Ovary (tissue), 9 donors: ENCODE data around the gene CCDC34. TPM values are rescaled to one million over a fixed set of nuclear protein-coding genes. Genes with fewer than 3 reads are reported as not detected.

ENCODE experiments used
- DNase-seq, 5 donors: peaks; one replicate each; pipeline ENCODE4 v3.0.0-alpha.2; 2019 to 2020
- H3K27ac ChIP-seq, 2 donors: fragments of 200-600 bp; one replicate each; pipeline versions ENCODE4 v1.5.1 to v1.8.0; 2019 to 2022
- H3K27me3 ChIP-seq: fragments of 200-600 bp; one replicate; pipeline ENCODE4 v1.8.0; 2022
- H3K36me3 ChIP-seq: fragments of 200-600 bp; sonication (generic); one replicate; pipeline ENCODE4 v1.5.1; 2019
- H3K4me1 ChIP-seq: one replicate; pipeline ENCODE4 v1.8.1; 2013; ENCODE audit warnings: mild to moderate bottlenecking, moderate library complexity; ENCODE audit not compliant: insufficient read depth
- H3K4me3 ChIP-seq: fragments of 200-600 bp; sonication (generic); one replicate; pipeline ENCODE4 v1.5.1; 2017
- H3K9me3 ChIP-seq, 2 donors: fragments of 200-600 bp in 1 of 2; sonication (generic) in 1 of 2; one replicate each; pipeline versions ENCODE4 v1.5.1 to v1.8.1; 2013 to 2019; ENCODE audit warnings: mild to moderate bottlenecking in 1 of 2, moderate library complexity in 1 of 2
- EP300 ChIP-seq: sonication (generic); formaldehyde crosslinking; IDR thresholded peaks from one replicate; pipeline ENCODE4 v1.6.1; 2017; ENCODE audit warnings: antibody characterized with exemption
- POLR2A ChIP-seq: fragments of 450-650 bp; IDR thresholded peaks from one replicate; pipeline ENCODE4 v1.6.1; 2017; ENCODE audit warnings: antibody characterized with exemption, mild to moderate bottlenecking, moderate library complexity
- WGBS, 3 donors: extraction: QIAGEN DNeasy Blood & Tissue Kit in 1 of 3; methylation state at CpG; one replicate each; pipeline versions ENCODE4 v1.1.5 to v1.1.7; 2013 to 2017; 5-methylcytosine and 5-hydroxymethylcytosine counted together
- intact Hi-C, 4 donors: fragments of 100-400 bp; cut with DNase I; formaldehyde crosslinking; loops; one replicate each; pipeline versions ENCODE4 v1.11.0 to v1.15.1; 2022 to 2023
- polyA plus RNA-seq, 2 donors: library from polyadenylated mRNA; stranded (reverse); fragments of 200-250 nt in 1 of 2; fragments of 350-450 nt in 1 of 2; fragmentation: Illumina TruSeq in 1 of 2; extraction: RNeasy Lipid Tissue Mini Kit (QIAGEN cat#74804) in 1 of 2; gene quantifications; one replicate each; pipeline ENCODE4 v1.2.3, GENCODE V29; 2013 to 2014
- total RNA-seq, 7 donors: library from RNA; depleted of rRNA in 2 of 7; stranded (reverse); fragments of >200 nt in 2 of 7; fragmentation: NEBNext Ultra II Directional in 3 of 7; extraction: Animal tissue kit (Norgen Biotek cat#: 25700) in 3 of 7; gene quantifications; one replicate each; pipeline versions ENCODE4 v1.1.0 to v1.2.4, GENCODE V29; 2016 to 2023
- TF ChIP-seq, protein P1 (sequence below), 3 donors: fragments of 450-650 bp in 2 of 3; fragments of 200-600 bp in 1 of 3; IDR thresholded peaks; one replicate each; pipeline versions ENCODE4 v1.5.1 to v1.8.0; 2016 to 2022; ENCODE audit warnings: antibody characterized with exemption in 3 of 3, mild to moderate bottlenecking in 1 of 3
- donor health status: DM: no; HTN: no; CAD: no; lungs with moderate emphysema.
- donor health status: DM: no; HTN: no; CAD: no.
- donor health status: Bipolar disorder and iron deficiency.
- donor health status: DM: yes; HTN: yes; CAD: no.
- donor health status: DM: no; HTN: no; CAD: no.
- donor health status: DM: yes; HTN: yes; CAD: no.

Gene CCDC34
- total and polyA plus RNA-seq, 9 donors, result 2.5 to 17.5 (median 7.8) TPM

DNA sequence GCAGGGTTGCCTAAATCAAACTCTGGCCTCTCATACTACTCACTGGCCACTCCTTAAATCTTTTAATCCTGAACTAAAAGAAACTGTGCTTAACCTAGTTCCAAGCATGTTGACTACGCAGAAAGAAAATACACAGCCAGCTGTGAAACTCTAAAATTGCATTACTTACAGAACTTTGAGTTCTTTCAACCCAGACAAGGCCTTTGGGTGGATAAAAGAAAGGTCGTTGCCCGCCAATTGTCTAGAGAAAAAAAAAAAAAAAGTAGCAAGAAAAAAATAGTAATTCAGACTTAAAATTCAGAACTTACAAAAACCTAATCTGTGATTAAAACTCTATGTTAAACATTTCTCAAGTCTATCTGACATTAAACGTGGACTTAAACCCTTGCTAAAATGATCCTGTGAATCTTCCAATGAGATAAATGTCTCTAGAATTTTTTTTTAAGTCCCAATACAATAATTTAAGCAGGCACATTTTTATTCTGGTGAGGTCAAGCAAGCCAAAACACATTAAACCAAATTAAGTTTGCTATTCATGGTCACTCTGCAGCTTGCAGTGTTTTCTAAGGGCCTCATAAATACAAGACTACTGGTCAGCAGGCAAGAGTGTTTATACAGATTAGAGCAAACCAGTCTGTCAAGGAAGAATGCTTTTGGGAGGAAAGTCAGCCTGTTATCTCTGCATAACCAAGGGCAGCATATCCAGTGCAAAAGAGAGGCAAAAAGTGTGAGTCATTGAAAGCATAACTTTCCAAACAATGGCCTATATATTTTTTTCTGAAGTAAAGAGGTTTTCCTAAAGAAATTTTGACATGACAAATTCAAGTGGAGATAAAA, 29.5 kb upstream of the CCDC34 start:
- Histone ChIP-seq H3K27ac (peak overlapping the region in 1 of 2 donors; percentile 73), H3K36me3 (no peaks in the 10 kb centered on the region), H3K27me3 (no peaks in the 10 kb centered on the region), H3K9me3 (no peaks in the 10 kb centered on the region), H3K4me1 (peaks cover 16% of the 10 kb centered on the region), H3K4me3 (no peak overlapping the region)
- WGBS, 3 donors, result 9 to 21% (median 18%) methylated on average over 4 of the region's 4 CpGs
- intact Hi-C loops, result loop anchor here in 2 of 4 donors (10.0 kb wide), 1 partner anchor 82 kb away; the partner anchor contains the start of gene LGR4 (in 2 of the 2)
- TF ChIP-seq EP300 (no peak), POLR2A (no peak)
- TF ChIP-seq, protein P1, sequence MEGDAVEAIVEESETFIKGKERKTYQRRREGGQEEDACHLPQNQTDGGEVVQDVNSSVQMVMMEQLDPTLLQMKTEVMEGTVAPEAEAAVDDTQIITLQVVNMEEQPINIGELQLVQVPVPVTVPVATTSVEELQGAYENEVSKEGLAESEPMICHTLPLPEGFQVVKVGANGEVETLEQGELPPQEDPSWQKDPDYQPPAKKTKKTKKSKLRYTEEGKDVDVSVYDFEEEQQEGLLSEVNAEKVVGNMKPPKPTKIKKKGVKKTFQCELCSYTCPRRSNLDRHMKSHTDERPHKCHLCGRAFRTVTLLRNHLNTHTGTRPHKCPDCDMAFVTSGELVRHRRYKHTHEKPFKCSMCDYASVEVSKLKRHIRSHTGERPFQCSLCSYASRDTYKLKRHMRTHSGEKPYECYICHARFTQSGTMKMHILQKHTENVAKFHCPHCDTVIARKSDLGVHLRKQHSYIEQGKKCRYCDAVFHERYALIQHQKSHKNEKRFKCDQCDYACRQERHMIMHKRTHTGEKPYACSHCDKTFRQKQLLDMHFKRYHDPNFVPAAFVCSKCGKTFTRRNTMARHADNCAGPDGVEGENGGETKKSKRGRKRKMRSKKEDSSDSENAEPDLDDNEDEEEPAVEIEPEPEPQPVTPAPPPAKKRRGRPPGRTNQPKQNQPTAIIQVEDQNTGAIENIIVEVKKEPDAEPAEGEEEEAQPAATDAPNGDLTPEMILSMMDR (IDR thresholded peaks at IDR 0.05), result no peak
- no peak for DNase-seq

DNA sequence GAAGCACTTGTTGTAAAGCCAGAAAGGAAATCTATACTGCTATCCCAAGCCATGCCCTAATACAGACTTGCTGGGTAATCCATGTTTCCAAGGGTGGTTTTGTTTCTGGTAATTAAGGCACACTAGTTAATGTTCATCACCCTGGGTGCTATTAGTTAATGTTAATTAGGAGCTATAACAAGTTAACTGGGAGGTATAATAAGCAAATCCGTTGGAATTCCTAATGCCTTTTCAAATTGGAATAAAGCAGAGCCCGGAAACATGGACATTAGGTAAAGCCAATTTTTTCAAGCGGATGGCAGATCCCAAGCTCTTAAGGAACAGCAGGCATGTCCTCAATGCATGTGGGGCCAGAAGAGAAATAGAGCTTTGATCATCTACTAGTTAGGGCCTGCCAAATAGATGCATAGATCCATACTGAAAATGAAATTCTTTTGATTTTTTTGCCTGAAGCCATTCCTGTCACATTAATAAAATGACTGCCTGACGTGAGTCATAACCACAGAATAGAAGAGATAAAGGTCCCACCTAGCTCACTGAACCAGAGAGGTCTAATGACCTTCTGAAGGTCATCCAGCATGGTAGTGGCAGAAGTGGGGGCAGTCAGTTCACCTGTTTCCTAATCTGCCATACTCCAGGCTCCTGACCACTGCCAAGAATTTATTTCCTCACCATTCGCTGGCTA, 28.5 kb upstream of the CCDC34 start:
- Histone ChIP-seq H3K27me3 (no peaks in the 10 kb centered on the region), H3K4me3 (no peak overlapping the region), H3K27ac (peak overlapping the region in 1 of 2 donors; percentile 73), H3K4me1 (peaks cover 11% of the 10 kb centered on the region), H3K9me3 (no peaks in the 10 kb centered on the region), H3K36me3 (no peaks in the 10 kb centered on the region)
- 78 to 82% (median 81%) methylated on average over 5 of the region's 5 CpGs for WGBS, 3 donors
- intact Hi-C loops, result loop anchor here in 2 of 4 donors (10.0 kb wide), 1 partner anchor 83 kb away; the partner anchor contains the start of gene LGR4 (in 2 of the 2)
- TF ChIP-seq POLR2A (no peak), EP300 (no peak)
- TF ChIP-seq, protein P1 (IDR thresholded peaks at IDR 0.05), result no peak
- no peak for DNase-seq

DNA sequence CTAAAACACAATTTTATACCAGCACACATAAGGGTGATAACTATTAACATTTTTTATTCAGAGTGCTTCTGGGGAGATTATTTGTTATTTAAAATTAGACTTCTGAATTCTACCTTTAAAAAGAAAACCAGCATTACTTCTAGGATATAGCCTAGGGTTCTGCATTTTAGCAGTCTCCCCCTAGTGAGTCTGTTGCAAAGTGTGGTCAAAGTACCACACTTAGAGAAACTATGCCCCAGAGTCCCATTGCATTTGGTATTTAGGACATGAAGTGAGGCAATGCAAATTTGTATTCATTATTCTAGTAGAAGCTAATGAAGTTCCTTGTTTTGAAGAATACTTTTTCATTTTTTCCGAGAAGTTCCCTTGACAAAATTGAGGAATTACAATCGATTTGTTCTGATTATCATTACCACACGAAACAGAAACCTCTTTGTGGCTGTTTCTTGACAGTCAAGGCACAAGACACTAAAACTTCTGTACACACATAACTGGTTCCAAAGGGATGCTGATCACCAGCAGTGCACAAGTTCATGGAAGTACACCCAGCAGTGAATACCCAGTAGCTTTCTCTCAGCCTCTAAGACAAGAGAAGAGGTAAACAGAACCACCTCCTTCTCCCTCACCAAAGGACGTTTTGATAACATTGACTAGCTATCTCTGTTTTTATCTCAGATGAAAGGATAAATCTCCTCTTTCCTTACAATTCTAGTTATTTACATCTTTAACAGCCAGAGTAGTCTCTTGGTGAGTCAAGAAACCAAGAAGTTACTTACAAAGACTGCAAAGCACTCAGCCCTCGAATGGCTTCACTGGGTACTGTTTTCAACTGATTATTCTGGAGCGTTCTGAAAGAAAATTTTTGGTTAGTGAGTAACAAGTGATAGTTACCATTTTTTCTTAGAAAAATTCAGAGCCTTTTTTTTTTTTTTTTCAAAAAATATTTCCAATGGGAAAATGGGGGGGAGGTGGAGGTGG, 27.6 kb upstream of the CCDC34 start:
- TF ChIP-seq, protein P1 (IDR thresholded peaks at IDR 0.05), result no peak
- no peak for TF ChIP-seq POLR2A
- TF ChIP-seq EP300, result no peak
- no peaks in the 10 kb centered on the region for H3K9me3 ChIP-seq
- peaks cover 11% of the 10 kb centered on the region for H3K4me1 ChIP-seq
- H3K4me3 ChIP-seq, result no peak overlapping the region
- no peaks in the 10 kb centered on the region for H3K27me3 ChIP-seq
- no peak for DNase-seq
- H3K36me3 ChIP-seq, result no peaks in the 10 kb centered on the region
- 55 to 73% (median 65%) methylated on average over 6 of the region's 6 CpGs for WGBS, 3 donors
- peak overlapping the region in 1 of 2 donors; percentile 73 for H3K27ac ChIP-seq
- intact Hi-C loops, result loop anchor here in 2 of 4 donors (10.0 kb wide), 1 partner anchor 84 kb away; the partner anchor contains the start of gene LGR4 (in 2 of the 2)

DNA sequence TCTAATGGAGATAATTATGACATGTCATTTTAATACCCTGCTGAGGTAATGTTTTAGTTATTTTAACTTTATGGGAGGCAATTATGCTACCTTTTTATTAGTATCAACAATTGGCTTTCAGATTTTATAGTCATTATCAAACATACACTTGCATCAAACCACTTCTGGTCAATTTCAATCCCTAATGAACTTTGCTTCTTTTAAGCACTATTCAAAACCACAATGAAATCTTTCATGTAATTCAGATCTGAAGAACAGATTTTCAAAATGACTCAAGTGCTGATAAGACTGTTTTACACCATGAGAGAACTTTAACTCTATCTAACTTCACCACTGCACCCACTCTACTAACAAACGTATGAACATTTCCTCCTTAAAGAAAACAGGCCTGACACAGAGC, 25.9 kb upstream of the CCDC34 start:
- Histone ChIP-seq H3K36me3 (no peaks in the 10 kb centered on the region), H3K4me3 (no peak overlapping the region), H3K9me3 (no peaks in the 10 kb centered on the region), H3K27ac (no peak overlapping the region), H3K27me3 (no peaks in the 10 kb centered on the region), H3K4me1 (peaks cover 8% of the 10 kb centered on the region)
- WGBS, 3 donors, result 80 to 84% (median 84%) methylated on average over 1 of the region's 1 CpG
- TF ChIP-seq, protein P1 (IDR thresholded peaks at IDR 0.05), result no peak
- TF ChIP-seq POLR2A, result no peak
- TF ChIP-seq EP300, result no peak
- no peak for DNase-seq
- intact Hi-C loops, result no loop called here
